ENCODE data around the gene KLHL8. TPM values are rescaled to one million over a fixed set of nuclear protein-coding genes. Genes with fewer than 3 reads are reported as not detected.
"Not testable (repeated sequence)": the region's sequence is repeated elsewhere in the genome, so short reads cannot be mapped to it uniquely, and the experiment has no call there.

The KLHL8 gene
- total RNA-seq, 1 donor from 2014 or later: 10.0 TPM

GRCh38 chr4:87179751-87180150 is 40.7 kb downstream of the KLHL8 start:
- DNase-seq (ENCODE audit: low spot score): no peak

- no peak for DNase-seq (ENCODE audit: low spot score)
Measured at GRCh38 chr4:87174672-87175071, 45.7 kb downstream of the KLHL8 start.

- DNase-seq (ENCODE audit: low spot score): no peak
Measured at GRCh38 chr4:87171944-87172343, 48.5 kb downstream of the KLHL8 start.

- no peak for DNase-seq (ENCODE audit: low spot score)
Measured at GRCh38 chr4:87166296-87166854, 54.0 kb downstream of the KLHL8 start.

- no peak for DNase-seq (ENCODE audit: low spot score)
Measured at GRCh38 chr4:87165892-87166291, 54.5 kb downstream of the KLHL8 start.

GRCh38 chr4:87153078-87153870 is 67.1 kb downstream of the KLHL8 start:
- DNase-seq (ENCODE audit: low spot score): no peak

- DNase-seq (ENCODE audit: low spot score): no peak
Measured at GRCh38 chr4:87152310-87153041, 67.9 kb downstream of the KLHL8 start.

GRCh38 chr4:87151730-87152129 is 68.7 kb downstream of the KLHL8 start:
- no peak for DNase-seq (ENCODE audit: low spot score)

- DNase-seq (ENCODE audit: low spot score): peak; percentile 69
Measured at GRCh38 chr4:87150498-87151261, 69.7 kb downstream of the KLHL8 start.

- no peak for DNase-seq (ENCODE audit: low spot score)
Measured at GRCh38 chr4:87147116-87147515, 73.3 kb downstream of the KLHL8 start.

- DNase-seq (ENCODE audit: low spot score): not testable (repeated sequence)
Measured at GRCh38 chr4:87145934-87146333, 74.5 kb downstream of the KLHL8 start.

- no peak for DNase-seq (ENCODE audit: low spot score)
Measured at GRCh38 chr4:87144356-87144755, 76.1 kb downstream of the KLHL8 start.

- no peak for DNase-seq (ENCODE audit: low spot score)
Measured at GRCh38 chr4:87141428-87141827, 79.0 kb downstream of the KLHL8 start.

GRCh38 chr4:87134122-87134521 is 86.3 kb downstream of the KLHL8 start:
- no peak for DNase-seq (ENCODE audit: low spot score)

GRCh38 chr4:87133183-87133582 is 87.2 kb downstream of the KLHL8 start:
- DNase-seq (ENCODE audit: low spot score): no peak

- no peak for DNase-seq (ENCODE audit: low spot score)
Measured at GRCh38 chr4:87132035-87132434, 88.4 kb downstream of the KLHL8 start.

GRCh38 chr4:87130985-87131703 is 89.3 kb downstream of the KLHL8 start:
- DNase-seq (ENCODE audit: low spot score): no peak

GRCh38 chr4:87129681-87130080 is 90.7 kb downstream of the KLHL8 start:
- DNase-seq (ENCODE audit: low spot score): no peak

- no peak for DNase-seq (ENCODE audit: low spot score)
Measured at GRCh38 chr4:87128006-87128705, 92.3 kb downstream of the KLHL8 start.

- DNase-seq (ENCODE audit: low spot score): no peak
Measured at GRCh38 chr4:87126056-87126455, 94.4 kb downstream of the KLHL8 start.

- no peak for DNase-seq (ENCODE audit: low spot score)
Measured at GRCh38 chr4:87122252-87122651, 98.2 kb downstream of the KLHL8 start.

Data from mucosa of gallbladder (tissue), 1 donor.